IMR-90 (cell line): ENCODE measurements around the gene ING2.

Experiments
- BHLHE40 ChIP-seq: fragments of 150-350 bp; IDR thresholded peaks from 2 replicates; pipeline ENCODE4 v1.6.1; 2016; ENCODE audit warnings: mild to moderate bottlenecking, low read depth, low read length
- MXI1 ChIP-seq: IDR thresholded peaks from 2 replicates; pipeline ENCODE4 v1.6.1; 2012; ENCODE audit warnings: low read depth, mild to moderate bottlenecking, low read length, moderate library complexity, borderline replicate concordance
- POLR2A ChIP-seq: IDR thresholded peaks from 2 replicates; pipeline ENCODE4 v1.6.1; 2012; ENCODE audit warnings: mild to moderate bottlenecking, low read depth, low read length
- SMC3 ChIP-seq: fragments of 150-350 bp; IDR thresholded peaks from 2 replicates; pipeline ENCODE4 v1.6.1; 2016; ENCODE audit warnings: low read depth, mild to moderate bottlenecking, antibody characterized with exemption, low read length, moderate library complexity
- TF ChIP-seq, protein P1 (sequence below): conservative IDR thresholded peaks from 2 replicates; pipeline ENCODE4 v1.5.1; 2012; ENCODE audit warnings: mild to moderate bottlenecking, low read depth, low read length, improper control_type of control experiment

DNA sequence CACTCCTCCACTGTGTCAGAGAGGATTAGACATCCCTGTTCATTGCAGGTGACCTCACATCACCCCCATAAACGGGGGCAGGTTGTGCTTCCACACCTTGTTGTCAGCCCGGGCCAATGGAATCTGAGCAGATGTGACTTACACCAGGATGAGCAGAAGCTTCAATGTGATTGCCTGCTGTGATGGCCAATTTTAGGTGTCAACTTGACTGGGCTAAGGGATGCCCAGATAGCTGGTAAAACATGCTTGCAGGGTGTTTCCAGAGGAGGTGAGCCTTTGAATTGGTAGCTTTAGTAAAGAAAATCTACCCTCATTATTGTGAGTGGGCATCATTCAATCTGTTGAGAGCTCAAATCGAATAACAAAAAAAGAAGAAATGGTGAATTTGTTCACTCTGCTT is 52.1 kb downstream of the ING2 start:
- TF ChIP-seq MXI1 (no peak), POLR2A (no peak), BHLHE40 (no peak), SMC3 (no peak)
- TF ChIP-seq, protein P1, sequence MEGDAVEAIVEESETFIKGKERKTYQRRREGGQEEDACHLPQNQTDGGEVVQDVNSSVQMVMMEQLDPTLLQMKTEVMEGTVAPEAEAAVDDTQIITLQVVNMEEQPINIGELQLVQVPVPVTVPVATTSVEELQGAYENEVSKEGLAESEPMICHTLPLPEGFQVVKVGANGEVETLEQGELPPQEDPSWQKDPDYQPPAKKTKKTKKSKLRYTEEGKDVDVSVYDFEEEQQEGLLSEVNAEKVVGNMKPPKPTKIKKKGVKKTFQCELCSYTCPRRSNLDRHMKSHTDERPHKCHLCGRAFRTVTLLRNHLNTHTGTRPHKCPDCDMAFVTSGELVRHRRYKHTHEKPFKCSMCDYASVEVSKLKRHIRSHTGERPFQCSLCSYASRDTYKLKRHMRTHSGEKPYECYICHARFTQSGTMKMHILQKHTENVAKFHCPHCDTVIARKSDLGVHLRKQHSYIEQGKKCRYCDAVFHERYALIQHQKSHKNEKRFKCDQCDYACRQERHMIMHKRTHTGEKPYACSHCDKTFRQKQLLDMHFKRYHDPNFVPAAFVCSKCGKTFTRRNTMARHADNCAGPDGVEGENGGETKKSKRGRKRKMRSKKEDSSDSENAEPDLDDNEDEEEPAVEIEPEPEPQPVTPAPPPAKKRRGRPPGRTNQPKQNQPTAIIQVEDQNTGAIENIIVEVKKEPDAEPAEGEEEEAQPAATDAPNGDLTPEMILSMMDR: no peak
